HEK293 (cell line): ENCODE results near the gene LMLN.

ENCODE experiments used
- ZBTB21 ChIP-seq: fragments of 450-650 bp; formaldehyde crosslinking; IDR thresholded peaks from 2 replicates; pipeline ENCODE4 v1.5.1; 2017; ENCODE audit warnings: missing biosample characterization, missing genetic modification characterization
- ZNF302 ChIP-seq: fragments of 450-650 bp; formaldehyde crosslinking; IDR thresholded peaks from 2 replicates; pipeline ENCODE4 v1.5.1; 2016; ENCODE audit warnings: missing biosample characterization, missing genetic modification characterization, low read depth
- ZNF664 ChIP-seq: fragments of 450-650 bp; formaldehyde crosslinking; IDR thresholded peaks from 2 replicates; pipeline ENCODE4 v1.5.1; 2016; ENCODE audit warnings: missing biosample characterization, missing genetic modification characterization
- TF ChIP-seq, protein P1 (sequence below): fragments of 450-650 bp; formaldehyde crosslinking; IDR thresholded peaks from 2 replicates; pipeline ENCODE4 v1.5.1; 2016; ENCODE audit warnings: missing biosample characterization, missing genetic modification characterization

DNA sequence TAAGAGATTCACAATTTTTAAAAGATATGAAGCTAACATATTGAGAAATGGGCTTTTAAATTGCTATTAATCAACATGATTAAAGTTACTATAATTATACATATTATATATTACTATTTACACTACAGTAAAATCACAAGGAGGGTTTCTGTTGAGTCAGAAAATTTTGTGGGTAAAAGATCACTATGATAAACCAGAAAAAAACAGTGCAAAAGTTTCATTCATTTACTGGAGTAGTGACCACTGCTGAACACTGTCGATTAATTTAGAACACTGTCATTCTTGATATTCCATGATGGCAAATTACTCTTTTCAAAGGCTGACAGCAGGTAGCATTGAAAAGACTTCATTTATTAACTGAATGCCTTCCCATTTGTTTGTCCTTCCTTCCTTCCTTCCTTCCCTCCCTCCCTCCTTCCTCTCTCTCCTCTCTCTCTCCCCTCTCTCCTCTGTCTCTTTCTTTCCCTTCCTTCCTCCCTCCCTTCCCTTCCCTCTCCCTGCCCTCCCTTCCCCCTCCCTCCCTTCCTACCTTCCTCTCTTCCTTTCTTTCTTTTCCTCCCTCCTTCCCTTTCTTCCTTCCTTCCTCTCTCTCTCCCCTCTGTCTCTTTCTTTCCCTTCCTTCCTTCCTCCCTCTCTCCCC is 19.2 kb upstream of the LMLN start:
- TF ChIP-seq, protein P1, sequence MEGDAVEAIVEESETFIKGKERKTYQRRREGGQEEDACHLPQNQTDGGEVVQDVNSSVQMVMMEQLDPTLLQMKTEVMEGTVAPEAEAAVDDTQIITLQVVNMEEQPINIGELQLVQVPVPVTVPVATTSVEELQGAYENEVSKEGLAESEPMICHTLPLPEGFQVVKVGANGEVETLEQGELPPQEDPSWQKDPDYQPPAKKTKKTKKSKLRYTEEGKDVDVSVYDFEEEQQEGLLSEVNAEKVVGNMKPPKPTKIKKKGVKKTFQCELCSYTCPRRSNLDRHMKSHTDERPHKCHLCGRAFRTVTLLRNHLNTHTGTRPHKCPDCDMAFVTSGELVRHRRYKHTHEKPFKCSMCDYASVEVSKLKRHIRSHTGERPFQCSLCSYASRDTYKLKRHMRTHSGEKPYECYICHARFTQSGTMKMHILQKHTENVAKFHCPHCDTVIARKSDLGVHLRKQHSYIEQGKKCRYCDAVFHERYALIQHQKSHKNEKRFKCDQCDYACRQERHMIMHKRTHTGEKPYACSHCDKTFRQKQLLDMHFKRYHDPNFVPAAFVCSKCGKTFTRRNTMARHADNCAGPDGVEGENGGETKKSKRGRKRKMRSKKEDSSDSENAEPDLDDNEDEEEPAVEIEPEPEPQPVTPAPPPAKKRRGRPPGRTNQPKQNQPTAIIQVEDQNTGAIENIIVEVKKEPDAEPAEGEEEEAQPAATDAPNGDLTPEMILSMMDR, result no peak
- TF ChIP-seq ZNF664 (tag by site-specific recombination) (no peak), ZNF302 (tag by site-specific recombination) (no peak), ZBTB21 (tag by site-specific recombination) (no peak)
